ENCODE data around the gene GOLGA6L2. TPM values are rescaled to one million over a fixed set of nuclear protein-coding genes. Genes with fewer than 3 reads are reported as not detected.

GOLGA6L2 gene
- total RNA-seq, 1 experiment from 2014 or later = not detected

GRCh38 chr15:23446215-23447106 is 582 bp downstream of the GOLGA6L2 start:
- Histone ChIP-seq H3K79me2 (ENCODE audit: insufficient read depth, low read length) (no peaks in the 10 kb centered on the region), H3K9me3 (ENCODE audit: control insufficient read depth, low read depth, low read length) (peaks cover 15% of the 10 kb centered on the region), H2BK20ac (ENCODE audit: low read depth, low read length, poor library complexity, severe bottlenecking) (no peak overlapping the region), H3K9ac (ENCODE audit: extremely low read depth, insufficient read length, low read length) (no peak overlapping the region), H3T11ph (ENCODE audit: low read length) (no peak overlapping the region), H4K91ac (ENCODE audit: insufficient read length, low read depth, low read length) (no peak overlapping the region), H3K4me2 (ENCODE audit: insufficient read depth, insufficient read length, low read length) (no peak overlapping the region), H3K4ac (ENCODE audit: low read depth, low read length) (no peak overlapping the region), H3K56ac (ENCODE audit: insufficient read length, low read depth, low read length) (no peak overlapping the region), H4K8ac (replicated peaks; ENCODE audit: insufficient read length, low read depth, low read length) (no peak overlapping the region), H3K27me3 (ENCODE audit: insufficient read depth, low read length) (no peaks in the 10 kb centered on the region), H2BK12ac (ENCODE audit: insufficient read length, low read depth, low read length) (no peak overlapping the region), H2AK5ac (ENCODE audit: insufficient read length, low read length) (no peak overlapping the region), H3K27ac (ENCODE audit: insufficient read length, low read depth, low read length) (no peak overlapping the region), H2BK120ac (ENCODE audit: low read depth, low read length, poor library complexity, severe bottlenecking) (no peak overlapping the region), H3K4me1 (ENCODE audit: insufficient read depth, low read length) (no peaks in the 10 kb centered on the region), H4K20me1 (ENCODE audit: control insufficient read depth, insufficient read depth, insufficient read length) (no peaks in the 10 kb centered on the region), H2BK5ac (ENCODE audit: insufficient read length, low read length) (no peak overlapping the region), H4K5ac (ENCODE audit: insufficient read length, low read depth, low read length) (no peak overlapping the region), H2BK15ac (ENCODE audit: low read depth, low read length) (no peak overlapping the region), H3K18ac (ENCODE audit: insufficient read length, low read depth, low read length) (no peak overlapping the region), H3K23ac (ENCODE audit: insufficient read length, low read depth, low read length) (no peak overlapping the region), H3K14ac (ENCODE audit: insufficient read depth, low read length) (no peak overlapping the region), H2AFZ (ENCODE audit: low read length) (no peak overlapping the region), H3K23me2 (ENCODE audit: insufficient read length, low read depth, low read length, poor library complexity, severe bottlenecking) (no peaks in the 10 kb centered on the region), H3K79me1 (ENCODE audit: insufficient read depth, low read depth, low read length, poor library complexity, severe bottlenecking) (no peaks in the 10 kb centered on the region)
- H3K4me1 Mint-ChIP-seq = 0 out of 4 replicates have a peak, but pooled peaks cover 0 to 4% of the 10 kb centered on the region in 2 experiments
- peaks cover 7% of the 10 kb centered on the region for H3K27me3 Mint-ChIP-seq (ENCODE audit: low read depth)
- DNase-seq = no peak
- WGBS (ENCODE audit: extremely low coverage, insufficient read length, low lambda C conversion rate) = no CpG with 5 or more reads among the region's 15 CpGs
- H3K27ac Mint-ChIP-seq = no peak overlapping the region
- H3K4me3 Mint-ChIP-seq = no peak overlapping the region
- peaks cover 47 to 59% of the 10 kb centered on the region in 2 experiments for H3K9me3 Mint-ChIP-seq
- no peak for TF ChIP-seq CTCF (conservative IDR thresholded peaks at IDR 0.05)
- H3K36me3 Mint-ChIP-seq (ENCODE audit: insufficient read depth in 1 of 3, low read depth in 3 of 3) = peaks cover 4 to 5% (median 4%) of the 10 kb centered on the region in 3 experiments; a peak in 5 of 7 replicates

All from H9 (cell line).